ENCODE data around the gene AGAP6. TPM values are rescaled to one million over a fixed set of nuclear protein-coding genes. Genes with fewer than 3 reads are reported as not detected.

The AGAP6 gene
- total RNA-seq (2022; extraction: Qiagen RNA extraction): 7.4 to 8.8 TPM (median 8.8 TPM) in 5 replicates

GRCh38 chr10:49988376-49988775, at the start of gene AGAP6:
Gene AGAP6 (plus strand): TSS chr10:49988406. CDS start chr10:49988716, 310 bp downstream.

GRCh38 chr10:49941447-49942338, 46.5 kb upstream of the AGAP6 start, which contains the start of the genes PARG and TIMM23B:
Gene PARG (minus strand): TSS chr10:49942027. CDS start chr10:49941725, 302 bp downstream.
Gene TIMM23B (plus strand): TSS chr10:49942053. CDS start chr10:49942195, 142 bp downstream.

Other genes starting within 250 kb of the AGAP6 start
- 0.22 to 0.40 TPM (median 0.29 TPM) in 5 replicates for gene OGDHL, start 226.1 kb upstream of the AGAP6 start, total RNA-seq (2022; extraction: Qiagen RNA extraction)
- 14.7 to 22.3 TPM (median 19.3 TPM) in 5 replicates for gene PARG, start 46.4 kb upstream of the AGAP6 start, total RNA-seq (2022; extraction: Qiagen RNA extraction)
- gene TIMM23B, start 46.4 kb upstream of the AGAP6 start, total RNA-seq (2022; extraction: Qiagen RNA extraction): 15.6 to 25.2 TPM (median 17.4 TPM) in 5 replicates
- gene WASHC2A, start 79.5 kb downstream of the AGAP6 start, total RNA-seq (2022; extraction: Qiagen RNA extraction): 11.1 to 16.4 TPM (median 12.5 TPM) in 5 replicates